ENCODE results near the gene GASK1A. TPM values are rescaled to one million over a fixed set of nuclear protein-coding genes. Genes with fewer than 3 reads are reported as not detected.

Gene GASK1A
- total RNA-seq, 1 experiment from 2014 or later: not detected

- no TSS peak for BruUV-seq (replicated peaks)
- Histone ChIP-seq H3K27ac (ENCODE audit: low read length) (no peak overlapping the region), H3K36me3 (ENCODE audit: control insufficient read depth, insufficient read depth, low read length) (no peaks in the 10 kb centered on the region), H3K4me1 (ENCODE audit: control insufficient read depth, insufficient read depth, low read length) (no peaks in the 10 kb centered on the region), H3K27me3 (ENCODE audit: control insufficient read depth, insufficient read depth, low read length) (peaks cover 3% of the 10 kb centered on the region), H3K9me3 (ENCODE audit: control insufficient read depth, insufficient read depth, low read depth, low read length) (no peaks in the 10 kb centered on the region), H3K4me3 (ENCODE audit: low read depth in 2 of 2, low read length in 2 of 2) (no peak overlapping the region)
- DNase-seq (ENCODE audit: low read depth, low spot score) (no peak), ATAC-seq (no peak)
- POLR2A ChIA-PET: no interaction called here
- in situ Hi-C loops (cut with HindIII; ENCODE audit: low pct_unique_long_range_greater_than_20kb, low sequenced_read_pairs): no loop called here
- TF ChIP-seq SIN3A (IDR thresholded peaks at IDR 0.05; ENCODE audit: borderline replicate concordance, insufficient read depth, low read depth, low read length) (no peak), TCF7L2 (IDR thresholded peaks at IDR 0.05; ENCODE audit: low read depth, low read length) (no peak), CTCF (IDR thresholded peaks at IDR 0.05) (no peak)
- CTCF ChIA-PET: no interaction called here
- intact Hi-C loops (cut with micrococcal nuclease; ENCODE audit: unreplicated experiment): no loop called here
Observed at GRCh38 chr3:43024181-43024885, 45.2 kb downstream of the GASK1A start.

- BruUV-seq (replicated peaks): no TSS peak
- CTCF ChIA-PET: no interaction called here
- TF ChIP-seq POLR2AphosphoS5 (IDR thresholded peaks at IDR 0.05; ENCODE audit: low read depth, low read length) (no peak), TCF7L2 (IDR thresholded peaks at IDR 0.05; ENCODE audit: low read depth, low read length) (no peak), CTCF (IDR thresholded peaks at IDR 0.05) (no peak), REST (IDR thresholded peaks at IDR 0.05; ENCODE audit: insufficient read depth in 1 of 2, low read depth in 2 of 2, low read length in 1 of 2) (no peak), SIN3A (IDR thresholded peaks at IDR 0.05; ENCODE audit: borderline replicate concordance, insufficient read depth, low read depth, low read length) (no peak)
- H3K27ac ChIP-seq (ENCODE audit: low read length): no peak overlapping the region
- in situ Hi-C loops (cut with HindIII; ENCODE audit: low pct_unique_long_range_greater_than_20kb, low sequenced_read_pairs) (no loop called here), intact Hi-C loops (cut with micrococcal nuclease; ENCODE audit: unreplicated experiment) (no loop called here)
- H3K4me3 ChIP-seq (ENCODE audit: low read depth in 2 of 2, low read length in 2 of 2): no peak overlapping the region
- no peak for DNase-seq (ENCODE audit: low read depth, low spot score)
- H3K36me3 ChIP-seq (ENCODE audit: control insufficient read depth, insufficient read depth, low read length): no peaks in the 10 kb centered on the region
- peaks cover 3% of the 10 kb centered on the region for H3K27me3 ChIP-seq (ENCODE audit: control insufficient read depth, insufficient read depth, low read length)
- POLR2A ChIA-PET: no interaction called here
- H3K4me1 ChIP-seq (ENCODE audit: control insufficient read depth, insufficient read depth, low read length): no peaks in the 10 kb centered on the region
- no peak for ATAC-seq
- H3K9me3 ChIP-seq (ENCODE audit: control insufficient read depth, insufficient read depth, low read depth, low read length): no peaks in the 10 kb centered on the region
Observed at GRCh38 chr3:43025423-43025822, 46.3 kb downstream of the GASK1A start.
